GM19351 (cell line): Measurements from ENCODE around the gene HSBP1.

Experiments
- ATAC-seq: cut with Tn5 transposase; IDR thresholded peaks from one replicate; pipeline ENCODE4 v1.9.1; 2021; ENCODE audit warnings: mild to moderate bottlenecking, moderate library complexity; ENCODE audit not compliant: unreplicated experiment

The HSBP1 gene

GRCh38 chr16:83807710-83808572 lies at the start of gene HSBP1:
Gene HSBP1, plus strand, starts transcription at chr16:83807978. Its CDS starts 99 bp downstream, at chr16:83808077.
- peak; percentile 88 for ATAC-seq

GRCh38 chr16:83762141-83762991 lies 45.4 kb upstream of the HSBP1 start:
- ATAC-seq, result no peak

- no peak for ATAC-seq
Observed at GRCh38 chr16:83762992-83763358, 44.8 kb upstream of the HSBP1 start.

GRCh38 chr16:83768986-83769385 lies 38.8 kb upstream of the HSBP1 start:
- ATAC-seq, result no peak

- ATAC-seq, result peak; percentile 76
Observed at GRCh38 chr16:83769397-83770008, 38.3 kb upstream of the HSBP1 start.

GRCh38 chr16:83771306-83771942 lies 36.4 kb upstream of the HSBP1 start:
- ATAC-seq, result no peak

- ATAC-seq, result no peak
Observed at GRCh38 chr16:83772806-83773205, 35.0 kb upstream of the HSBP1 start.

- ATAC-seq, result no peak
Observed at GRCh38 chr16:83774066-83774465, 33.7 kb upstream of the HSBP1 start.

GRCh38 chr16:83776944-83777343 lies 30.8 kb upstream of the HSBP1 start:
- no peak for ATAC-seq

GRCh38 chr16:83779886-83780285 lies 27.9 kb upstream of the HSBP1 start:
- no peak for ATAC-seq

- ATAC-seq, result no peak
Observed at GRCh38 chr16:83785455-83785854, 22.3 kb upstream of the HSBP1 start.

GRCh38 chr16:83789642-83790401 lies 18.0 kb upstream of the HSBP1 start:
- ATAC-seq, result no peak

GRCh38 chr16:83791916-83792315 lies 15.9 kb upstream of the HSBP1 start:
- no peak for ATAC-seq

GRCh38 chr16:83792391-83792790 lies 15.4 kb upstream of the HSBP1 start:
- ATAC-seq, result no peak

GRCh38 chr16:83793179-83793578 lies 14.6 kb upstream of the HSBP1 start:
- ATAC-seq, result no peak

- no peak for ATAC-seq
Observed at GRCh38 chr16:83794860-83795554, 12.8 kb upstream of the HSBP1 start.

GRCh38 chr16:83797013-83797412 lies 10.8 kb upstream of the HSBP1 start:
- no peak for ATAC-seq

- ATAC-seq, result no peak
Observed at GRCh38 chr16:83799336-83799735, 8.4 kb upstream of the HSBP1 start.

- ATAC-seq, result peak; percentile 72
Observed at GRCh38 chr16:83802135-83802534, 5.6 kb upstream of the HSBP1 start.
